ENCODE measurements around the gene ANKRD23.

The ANKRD23 gene

DNA sequence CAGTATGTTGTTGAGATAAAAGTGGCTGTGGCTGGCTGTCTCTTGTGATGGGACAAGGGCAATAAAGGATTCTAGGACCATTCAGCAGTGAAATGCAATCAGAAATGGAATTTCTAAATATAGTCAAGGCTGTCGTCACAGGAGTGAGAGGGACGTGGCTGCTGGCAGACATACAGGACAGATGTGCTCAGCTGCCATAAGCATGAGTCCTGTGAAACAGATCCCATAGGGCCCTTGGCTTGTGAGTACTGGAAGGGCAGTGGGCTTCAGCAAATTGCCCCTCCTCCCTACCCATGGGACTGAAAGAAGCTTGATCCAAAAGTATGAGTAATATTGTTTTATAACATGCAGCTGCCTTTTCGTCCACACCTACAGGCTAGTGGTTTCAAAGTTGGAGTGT, 31.9 kb downstream of the ANKRD23 start:
- CTCF ChIA-PET = no interaction called here
- TF ChIP-seq, protein P1, sequence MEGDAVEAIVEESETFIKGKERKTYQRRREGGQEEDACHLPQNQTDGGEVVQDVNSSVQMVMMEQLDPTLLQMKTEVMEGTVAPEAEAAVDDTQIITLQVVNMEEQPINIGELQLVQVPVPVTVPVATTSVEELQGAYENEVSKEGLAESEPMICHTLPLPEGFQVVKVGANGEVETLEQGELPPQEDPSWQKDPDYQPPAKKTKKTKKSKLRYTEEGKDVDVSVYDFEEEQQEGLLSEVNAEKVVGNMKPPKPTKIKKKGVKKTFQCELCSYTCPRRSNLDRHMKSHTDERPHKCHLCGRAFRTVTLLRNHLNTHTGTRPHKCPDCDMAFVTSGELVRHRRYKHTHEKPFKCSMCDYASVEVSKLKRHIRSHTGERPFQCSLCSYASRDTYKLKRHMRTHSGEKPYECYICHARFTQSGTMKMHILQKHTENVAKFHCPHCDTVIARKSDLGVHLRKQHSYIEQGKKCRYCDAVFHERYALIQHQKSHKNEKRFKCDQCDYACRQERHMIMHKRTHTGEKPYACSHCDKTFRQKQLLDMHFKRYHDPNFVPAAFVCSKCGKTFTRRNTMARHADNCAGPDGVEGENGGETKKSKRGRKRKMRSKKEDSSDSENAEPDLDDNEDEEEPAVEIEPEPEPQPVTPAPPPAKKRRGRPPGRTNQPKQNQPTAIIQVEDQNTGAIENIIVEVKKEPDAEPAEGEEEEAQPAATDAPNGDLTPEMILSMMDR (conservative IDR thresholded peaks at IDR 0.05; ENCODE audit: low read depth) = no peak
- POLR2A ChIA-PET (ENCODE audit: low non-redundant PET) = no interaction called here
- H3K27ac ChIP-seq = no peak overlapping the region
- DNase-seq (ENCODE audit: low spot score) = no peak

DNA sequence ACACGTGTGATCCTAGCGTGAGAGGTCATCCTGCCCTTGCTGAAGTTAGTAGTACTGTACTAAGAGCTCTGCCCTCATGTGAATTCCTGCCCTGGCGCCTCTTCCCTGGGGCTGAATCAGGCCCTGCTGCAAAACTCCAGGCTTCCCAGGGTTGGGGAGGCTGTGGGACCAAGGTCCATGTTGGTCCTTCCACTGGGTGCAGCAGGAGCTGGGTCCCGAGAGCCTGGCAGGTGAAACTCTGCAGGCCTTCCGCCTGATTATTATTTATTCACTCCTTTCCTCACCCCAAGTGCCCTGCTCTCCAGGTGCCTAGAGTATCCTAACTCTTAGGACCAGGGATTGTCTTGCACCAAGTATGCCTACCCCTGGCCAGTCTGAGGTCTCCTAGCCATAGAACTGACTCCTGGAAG, 33.0 kb downstream of the ANKRD23 start:
- TF ChIP-seq, protein P1 (conservative IDR thresholded peaks at IDR 0.05; ENCODE audit: low read depth) = no peak
- DNase-seq (ENCODE audit: low spot score) = no peak
- POLR2A ChIA-PET (ENCODE audit: low non-redundant PET) = no interaction called here
- H3K27ac ChIP-seq = no peak overlapping the region
- CTCF ChIA-PET = no interaction called here

DNA sequence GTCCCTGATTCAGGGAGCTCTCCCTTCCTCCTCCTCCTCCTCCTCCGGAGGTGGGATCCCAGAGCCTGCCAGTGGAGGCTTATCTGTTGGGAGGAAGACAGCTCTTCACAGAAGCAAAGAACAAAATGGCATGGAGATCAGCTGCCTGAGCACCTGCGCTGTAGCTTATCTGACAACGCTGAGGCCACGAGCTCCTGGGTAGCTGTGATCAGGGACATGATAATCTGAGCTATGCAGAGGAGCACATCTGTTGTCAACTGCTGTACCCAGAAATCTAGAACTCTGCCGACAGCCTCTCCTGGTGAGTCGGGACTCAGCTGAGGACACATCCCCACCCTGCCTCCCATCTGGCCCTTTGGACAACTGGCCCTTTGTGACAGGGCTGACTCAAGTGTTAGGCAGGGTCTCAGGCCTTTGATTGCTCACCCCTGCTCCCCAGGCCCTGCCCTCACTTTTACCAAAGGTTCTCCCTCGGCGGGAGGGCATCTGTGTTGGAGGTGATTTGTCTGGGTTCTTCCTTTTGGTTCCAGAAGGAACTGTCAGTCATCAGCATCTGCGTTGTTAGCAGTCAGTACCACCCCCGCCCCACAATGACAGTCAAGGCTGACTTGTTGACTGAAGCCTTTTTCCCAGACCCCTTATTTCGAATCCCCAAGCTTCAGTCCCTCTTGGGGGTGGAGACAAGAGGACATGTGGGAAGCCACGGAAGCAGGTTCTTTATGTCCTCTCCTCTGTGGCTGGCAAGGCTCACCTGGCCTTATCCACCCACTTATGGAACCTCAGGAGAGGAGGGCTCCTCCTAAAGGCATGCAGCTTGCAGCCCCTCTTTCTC, 33.7 kb downstream of the ANKRD23 start:
- H3K27ac ChIP-seq = no peak overlapping the region
- ChIA-PET POLR2A (ENCODE audit: low non-redundant PET) (no interaction called here), CTCF (interaction anchor here (0.7 kb wide), 1 partner anchor 74 kb away, joined by 4 read pairs; no protein-coding TSS in a partner anchor)
- no peak for DNase-seq (ENCODE audit: low spot score)
- TF ChIP-seq, protein P1 (conservative IDR thresholded peaks at IDR 0.05; ENCODE audit: low read depth) = no peak

DNA sequence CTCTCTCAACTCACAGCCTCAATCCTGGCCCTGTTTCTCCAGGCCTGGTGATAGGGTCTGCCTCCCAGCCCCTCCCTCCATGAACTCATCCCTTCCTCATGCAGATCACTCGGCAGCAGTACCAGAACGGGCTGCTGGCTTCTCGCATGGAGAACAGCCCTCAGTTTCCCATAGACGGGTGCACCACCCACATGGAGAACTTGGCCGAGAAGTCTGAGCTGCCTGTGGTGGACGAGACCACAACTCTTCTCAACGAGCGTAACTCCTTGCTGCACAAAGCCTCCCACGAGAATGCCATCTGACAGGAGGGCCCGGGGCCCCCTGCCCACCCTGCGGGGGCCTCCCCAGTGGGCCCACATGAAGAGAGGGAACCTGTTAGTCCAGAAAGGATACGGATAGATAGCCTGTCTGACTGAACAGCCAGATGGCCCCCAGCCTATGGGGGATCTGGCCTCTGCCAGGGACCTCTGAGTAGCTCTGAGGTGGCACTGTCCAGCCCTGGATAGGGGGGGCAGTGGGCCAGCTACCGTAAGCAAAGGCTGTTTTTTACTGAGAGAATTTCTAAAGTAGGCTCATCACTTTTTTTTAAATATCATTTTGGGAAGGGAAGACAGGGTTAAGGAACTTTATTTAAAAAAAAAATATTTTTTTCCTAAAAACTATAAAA, 34.5 kb downstream of the ANKRD23 start:
- CTCF ChIA-PET = interaction anchor here (0.7 kb wide), 1 partner anchor 73 kb away, joined by 4 read pairs; no protein-coding TSS in a partner anchor
- no peak for DNase-seq (ENCODE audit: low spot score)
- POLR2A ChIA-PET (ENCODE audit: low non-redundant PET) = no interaction called here
- H3K27ac ChIP-seq = no peak overlapping the region
- TF ChIP-seq, protein P1 (conservative IDR thresholded peaks at IDR 0.05; ENCODE audit: low read depth) = no peak

DNA sequence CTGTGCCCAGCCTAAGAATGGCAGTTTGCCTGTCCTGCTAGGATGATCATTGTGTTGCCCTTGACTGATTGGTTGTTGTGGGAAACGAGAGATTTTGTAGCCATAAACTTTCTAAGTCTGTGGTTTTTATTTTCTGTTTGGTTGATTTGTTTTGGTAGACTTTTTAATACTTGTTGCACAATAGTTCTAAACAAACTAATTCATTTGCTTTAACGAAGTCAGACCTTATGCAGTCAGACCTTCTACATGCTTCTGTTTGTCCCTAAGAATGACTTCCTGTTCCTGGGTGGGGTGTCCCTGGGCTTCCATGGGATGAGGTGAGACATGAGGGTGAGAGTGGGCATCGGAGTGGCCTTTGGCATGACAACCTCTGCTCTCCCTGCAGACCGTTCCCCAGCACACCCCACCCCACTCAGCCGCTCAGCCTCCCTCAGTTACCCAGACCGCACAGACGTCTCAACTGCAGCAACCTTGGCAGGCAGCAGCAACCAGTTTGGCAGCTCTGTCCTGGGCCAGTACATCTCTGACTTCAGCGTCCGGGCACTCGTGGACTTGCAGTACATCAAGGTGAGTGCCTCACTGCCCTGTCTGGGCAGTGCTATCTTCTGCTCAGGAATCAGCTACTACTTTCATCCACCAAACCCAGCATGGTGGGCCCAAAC, 35.5 kb downstream of the ANKRD23 start:
- TF ChIP-seq, protein P1 (conservative IDR thresholded peaks at IDR 0.05; ENCODE audit: low read depth) = no peak
- ChIA-PET POLR2A (ENCODE audit: low non-redundant PET) (no interaction called here), CTCF (no interaction called here)
- H3K27ac ChIP-seq = no peak overlapping the region
- DNase-seq (ENCODE audit: low spot score) = no peak

DNA sequence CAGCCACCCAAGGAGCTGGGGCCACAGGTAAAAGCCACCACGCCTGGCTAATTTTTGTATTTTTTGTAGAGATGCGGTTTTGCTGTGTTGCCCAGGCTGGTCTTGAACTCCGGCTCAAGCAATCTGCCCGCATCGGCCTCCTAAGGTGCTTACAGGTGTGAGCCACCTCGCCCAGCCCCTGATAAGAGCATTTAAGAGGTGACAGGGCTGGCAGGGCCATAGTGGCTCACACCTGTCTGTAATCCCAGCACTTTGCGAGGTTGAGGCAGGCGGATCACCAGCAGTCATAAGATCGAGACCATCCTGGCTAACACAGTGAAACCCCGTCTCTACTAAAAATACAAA, 36.7 kb downstream of the ANKRD23 start:
- no peak overlapping the region for H3K27ac ChIP-seq
- POLR2A ChIA-PET (ENCODE audit: low non-redundant PET) = no interaction called here
- TF ChIP-seq, protein P1 (conservative IDR thresholded peaks at IDR 0.05; ENCODE audit: low read depth) = no peak
- no peak for DNase-seq (ENCODE audit: low spot score)
- CTCF ChIA-PET = no interaction called here
